Tibial nerve (tissue), 4 donors: Measurements from ENCODE around the gene CTNS.

Source experiments
- EP300 ChIP-seq, 2 donors: sonication (generic); formaldehyde crosslinking; IDR thresholded peaks; one replicate each; pipeline ENCODE4 v1.6.1; 2017; ENCODE audit warnings: antibody characterized with exemption in 2 of 2, mild to moderate bottlenecking in 1 of 2
- TF ChIP-seq, protein P1 (sequence below), 5 experiments: fragments of 200-600 bp in 3 of 5; fragments of 450-650 bp in 2 of 5; sonication (generic) in 3 of 5; IDR thresholded peaks; one replicate each; pipeline ENCODE4 v1.5.1; 2016 to 2019; ENCODE audit warnings: antibody characterized with exemption in 5 of 5, mild to moderate bottlenecking in 3 of 5, moderate library complexity in 2 of 5

DNA sequence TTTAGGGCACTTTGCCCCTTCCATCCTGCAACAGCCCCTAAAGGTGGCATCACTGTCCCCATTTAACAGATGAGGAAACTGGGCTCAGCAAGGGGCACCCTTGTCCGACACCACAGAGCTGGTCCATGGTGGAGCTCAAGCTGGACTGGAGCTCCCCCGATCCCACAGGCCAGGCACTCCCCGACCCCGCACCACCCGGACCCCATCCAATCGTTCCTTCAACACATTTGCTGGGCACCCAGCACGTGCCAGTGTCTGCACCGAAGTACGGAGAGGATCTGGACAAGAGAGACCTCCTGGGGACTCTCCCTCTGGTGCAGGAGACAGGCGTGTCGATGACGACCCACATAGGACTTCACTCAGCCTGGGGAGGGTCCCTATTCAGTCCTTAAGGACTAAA lies 45.5 kb downstream of the CTNS start:
- TF ChIP-seq, protein P1, sequence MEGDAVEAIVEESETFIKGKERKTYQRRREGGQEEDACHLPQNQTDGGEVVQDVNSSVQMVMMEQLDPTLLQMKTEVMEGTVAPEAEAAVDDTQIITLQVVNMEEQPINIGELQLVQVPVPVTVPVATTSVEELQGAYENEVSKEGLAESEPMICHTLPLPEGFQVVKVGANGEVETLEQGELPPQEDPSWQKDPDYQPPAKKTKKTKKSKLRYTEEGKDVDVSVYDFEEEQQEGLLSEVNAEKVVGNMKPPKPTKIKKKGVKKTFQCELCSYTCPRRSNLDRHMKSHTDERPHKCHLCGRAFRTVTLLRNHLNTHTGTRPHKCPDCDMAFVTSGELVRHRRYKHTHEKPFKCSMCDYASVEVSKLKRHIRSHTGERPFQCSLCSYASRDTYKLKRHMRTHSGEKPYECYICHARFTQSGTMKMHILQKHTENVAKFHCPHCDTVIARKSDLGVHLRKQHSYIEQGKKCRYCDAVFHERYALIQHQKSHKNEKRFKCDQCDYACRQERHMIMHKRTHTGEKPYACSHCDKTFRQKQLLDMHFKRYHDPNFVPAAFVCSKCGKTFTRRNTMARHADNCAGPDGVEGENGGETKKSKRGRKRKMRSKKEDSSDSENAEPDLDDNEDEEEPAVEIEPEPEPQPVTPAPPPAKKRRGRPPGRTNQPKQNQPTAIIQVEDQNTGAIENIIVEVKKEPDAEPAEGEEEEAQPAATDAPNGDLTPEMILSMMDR (IDR thresholded peaks at IDR 0.05): no peak
- no peak for TF ChIP-seq EP300 (IDR thresholded peaks at IDR 0.05)
